A549 treated with CpdA at 1 μM for 4 hours (cell line): ENCODE measurements around the gene SLC30A5. TPM values are rescaled to one million over a fixed set of nuclear protein-coding genes. Genes with fewer than 3 reads are reported as not detected.

ENCODE experiments used
- total RNA-seq: library from RNA; stranded (reverse); fragments of 200-300 nt; extraction: Qiagen RNA extraction; gene quantifications from 5 replicates; pipeline ENCODE4 v1.2.3, GENCODE V29; 2022; ENCODE audit warnings: low read depth

Gene SLC30A5
- total RNA-seq: 35.2 to 42.1 TPM (median 36.2 TPM) in 5 replicates

GRCh38 chr5:69093771-69094482 lies at the start of gene SLC30A5:
SLC30A5 (plus strand) TSS chr5:69094014; CDS start chr5:69094256, 242 bp downstream.

GRCh38 chr5:69166686-69167492 lies 73.1 kb downstream of the SLC30A5 start, which contains the start of gene CCNB1:
CCNB1 (plus strand) TSS chr5:69167150; CDS start chr5:69167263, 113 bp downstream.

Other genes starting within 250 kb of the SLC30A5 start
- 261 to 299 TPM (median 292 TPM) in 5 replicates for gene CCNB1, start 73.1 kb downstream of the SLC30A5 start, total RNA-seq
- 24.3 to 29.3 TPM (median 27.5 TPM) in 5 replicates for gene CENPH, start 95.6 kb downstream of the SLC30A5 start, total RNA-seq
- gene CDK7, start 140.9 kb downstream of the SLC30A5 start, total RNA-seq: 60.2 to 72.4 TPM (median 62.0 TPM) in 5 replicates
- 2.9 to 4.0 TPM (median 3.3 TPM) in 5 replicates for gene CCDC125, start 238.8 kb downstream of the SLC30A5 start, total RNA-seq